Heart left ventricle (tissue), 13 donors: Measurements from ENCODE around the gene SLITRK4.
A peak's percentile ranks its signal among the peaks of the same experiment; 100 is the strongest.

Experiments
- CTCF ChIP-seq, 12 donors: fragments of 200-600 bp; sonication (generic) in 4 of 12; IDR thresholded peaks; one replicate each; pipeline versions ENCODE4 v1.5.0 to v1.8.0; 2018 to 2022; ENCODE audit warnings: antibody characterized with exemption in 12 of 12, mild to moderate bottlenecking in 5 of 12
- POLR2A ChIP-seq, 2 donors: fragments of 450-650 bp; IDR thresholded peaks; one replicate each; pipeline ENCODE4 v1.6.1; 2017; ENCODE audit warnings: antibody characterized with exemption in 2 of 2, mild to moderate bottlenecking in 2 of 2, moderate library complexity in 2 of 2
- donor health status: ischemic (EF 13 %, LVEDD 7.1; RV severe dilation, severe dysfunction).
- donor health status: DM: no; HTN: yes; CAD: no.
- donor health status: DM: no; HTN: no; CAD: no.
- donor health status: ischemic (EF 25% LVEDD 6.9; RV normal size, moderate dysfunction).
- donor health status: ischemic (EF 25% LVEDD 5.7; RV mildly dilated, moderate dysfunction).
- donor health status: ischemic (EF 35%, LVEDD 5.7; RV mildly dilated, moderate dysfunction).
- donor health status: nonischemic (EF 11% LVEDD 7.7; RV severe dilation, severe dysfunction).
- donor health status: DM: yes; HTN: yes; CAD: no.
- donor health status: PGD.
- donor health status: ischemic (EF 29% LVEDD 5.4; RV normal size, mild dysfunction).
- donor health status: nonischemic (EF 23%, LVEDD 6.1; RV moderate dilation, normal function).

- peak in 11 of 12 donors; percentile 15 to 60 (median 44) for TF ChIP-seq CTCF (IDR thresholded peaks at IDR 0.05)
- no peak for TF ChIP-seq POLR2A (IDR thresholded peaks at IDR 0.05)
Measured at GRCh38 chrX:143664302-143664701, 28.4 kb upstream of the SLITRK4 start.
